Coronary artery (tissue), 2 donors: ENCODE results near the gene SV2C.

Experiments
- DNase-seq: peaks from one replicate; pipeline ENCODE4 v3.0.0-alpha.2; 2017; ENCODE audit warnings: low spot score
- H3K27ac ChIP-seq, 2 donors: fragments of 200-600 bp; sonication (generic); one replicate each; pipeline ENCODE4 v1.5.1; 2016 to 2019
- H3K4me3 ChIP-seq: fragments of 200-600 bp; sonication (generic); 2 replicates; pipeline ENCODE4 v1.5.1; 2016; ENCODE audit warnings: mild to moderate bottlenecking, moderate library complexity
- TF ChIP-seq, protein P1 (sequence below): fragments of 200-600 bp; sonication (generic); IDR thresholded peaks from one replicate; pipeline ENCODE4 v1.5.1; 2019; ENCODE audit warnings: antibody characterized with exemption

SV2C gene

DNA sequence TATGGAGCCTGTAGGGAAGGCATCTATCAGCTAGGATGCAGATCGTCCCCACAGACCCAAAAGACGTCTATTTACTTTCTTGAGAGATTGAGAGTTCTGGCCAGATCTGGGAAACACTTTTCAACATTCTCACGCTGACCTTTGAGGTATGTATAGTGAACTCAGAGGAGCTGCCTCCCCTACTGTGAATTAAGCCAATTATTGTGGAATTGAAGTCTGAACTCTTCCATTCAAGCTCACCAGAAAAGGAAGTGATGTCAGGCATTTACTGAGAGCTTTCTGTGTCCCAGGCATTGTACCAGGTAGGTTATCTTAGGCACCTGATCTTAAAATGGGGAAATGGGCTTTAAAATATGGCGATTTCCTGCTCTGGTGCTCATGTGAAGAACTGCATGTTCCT, 136.5 kb downstream of the SV2C start:
- no peak for DNase-seq
- TF ChIP-seq, protein P1, sequence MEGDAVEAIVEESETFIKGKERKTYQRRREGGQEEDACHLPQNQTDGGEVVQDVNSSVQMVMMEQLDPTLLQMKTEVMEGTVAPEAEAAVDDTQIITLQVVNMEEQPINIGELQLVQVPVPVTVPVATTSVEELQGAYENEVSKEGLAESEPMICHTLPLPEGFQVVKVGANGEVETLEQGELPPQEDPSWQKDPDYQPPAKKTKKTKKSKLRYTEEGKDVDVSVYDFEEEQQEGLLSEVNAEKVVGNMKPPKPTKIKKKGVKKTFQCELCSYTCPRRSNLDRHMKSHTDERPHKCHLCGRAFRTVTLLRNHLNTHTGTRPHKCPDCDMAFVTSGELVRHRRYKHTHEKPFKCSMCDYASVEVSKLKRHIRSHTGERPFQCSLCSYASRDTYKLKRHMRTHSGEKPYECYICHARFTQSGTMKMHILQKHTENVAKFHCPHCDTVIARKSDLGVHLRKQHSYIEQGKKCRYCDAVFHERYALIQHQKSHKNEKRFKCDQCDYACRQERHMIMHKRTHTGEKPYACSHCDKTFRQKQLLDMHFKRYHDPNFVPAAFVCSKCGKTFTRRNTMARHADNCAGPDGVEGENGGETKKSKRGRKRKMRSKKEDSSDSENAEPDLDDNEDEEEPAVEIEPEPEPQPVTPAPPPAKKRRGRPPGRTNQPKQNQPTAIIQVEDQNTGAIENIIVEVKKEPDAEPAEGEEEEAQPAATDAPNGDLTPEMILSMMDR, result no peak
- Histone ChIP-seq H3K4me3 (no peak overlapping the region), H3K27ac (no peak overlapping the region)

DNA sequence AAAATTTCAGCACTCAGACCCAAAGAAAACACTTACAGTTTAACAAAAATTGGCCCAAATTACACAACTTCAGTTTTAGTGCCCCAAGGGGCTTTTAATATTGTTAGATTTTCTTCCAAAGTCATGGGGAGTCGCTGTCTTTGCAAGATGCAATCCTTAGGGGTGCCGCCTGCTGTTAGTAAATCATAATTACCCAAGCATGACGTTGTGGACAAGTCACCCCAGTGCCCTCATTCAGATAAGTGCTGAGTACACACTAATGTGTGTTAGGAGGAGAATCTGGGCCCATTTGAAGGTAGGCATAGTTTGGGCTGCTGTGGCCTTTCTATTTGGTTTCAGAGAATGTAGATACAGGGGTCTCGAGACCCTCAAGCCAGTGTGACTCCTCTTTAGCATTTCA, 138.1 kb downstream of the SV2C start:
- H3K27ac ChIP-seq, result no peak overlapping the region
- DNase-seq, result no peak
- TF ChIP-seq, protein P1, result no peak
- no peak overlapping the region for H3K4me3 ChIP-seq

DNA sequence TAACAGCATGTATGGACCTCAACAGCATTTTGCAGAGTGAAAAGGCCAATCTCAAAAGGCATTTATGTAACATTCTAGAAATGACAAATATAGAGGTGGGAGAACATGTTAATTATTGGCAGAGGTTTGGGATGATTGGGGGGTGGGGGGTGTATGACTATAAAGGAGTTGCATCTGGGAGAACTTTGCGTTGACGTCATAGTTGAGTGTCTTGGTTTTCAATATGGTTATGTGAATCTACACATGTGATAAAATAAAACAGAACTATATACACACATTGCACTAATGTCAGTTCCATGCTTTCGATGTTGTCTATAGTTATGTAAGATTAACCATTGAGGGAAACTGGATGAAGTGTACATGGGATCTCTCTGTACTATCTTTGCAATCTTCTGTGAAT, 139.1 kb downstream of the SV2C start:
- TF ChIP-seq, protein P1, result no peak
- H3K27ac ChIP-seq, result no peak overlapping the region
- DNase-seq, result no peak
- H3K4me3 ChIP-seq, result no peak overlapping the region

DNA sequence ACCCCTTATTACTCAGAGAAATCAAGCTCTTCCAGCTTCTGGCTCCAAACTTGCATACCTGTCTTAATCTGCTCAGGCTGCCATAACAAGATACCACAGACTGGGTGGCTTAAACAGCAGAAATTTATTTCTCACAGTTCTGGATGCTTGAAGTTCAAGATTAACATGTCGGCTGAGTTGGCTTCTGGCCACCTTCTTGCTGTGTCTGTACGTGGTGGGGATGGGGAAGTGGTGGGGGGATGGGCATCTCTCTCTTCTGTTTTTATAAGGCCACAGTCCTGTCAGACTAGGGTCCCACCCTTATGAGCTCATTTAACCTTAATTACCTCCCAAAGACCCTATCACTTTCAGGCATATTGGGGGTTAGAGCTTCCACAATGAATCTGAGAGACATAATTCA, 140.5 kb downstream of the SV2C start:
- TF ChIP-seq, protein P1, result no peak
- Histone ChIP-seq H3K4me3 (no peak overlapping the region), H3K27ac (no peak overlapping the region)
- no peak for DNase-seq

DNA sequence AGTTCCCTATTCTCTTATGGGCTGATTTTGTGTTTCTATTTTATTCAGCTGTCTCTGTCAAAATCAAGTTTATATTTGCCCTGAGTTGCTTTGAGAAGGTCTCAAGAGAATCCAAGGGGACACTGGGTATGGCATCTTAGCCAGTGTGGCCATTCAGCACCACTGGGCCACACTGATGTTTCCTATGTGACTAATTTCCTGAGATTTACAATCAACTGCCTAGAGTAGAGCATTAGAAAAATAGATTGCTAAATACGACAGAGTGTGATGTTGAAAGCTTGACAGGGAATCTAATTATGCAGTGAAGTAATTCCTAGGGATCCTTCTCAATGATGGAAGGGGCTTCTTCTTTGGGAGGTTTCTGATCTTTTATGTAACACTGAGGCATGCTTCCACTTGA, 141.7 kb downstream of the SV2C start:
- TF ChIP-seq, protein P1, result no peak
- no peak overlapping the region for H3K27ac ChIP-seq
- no peak overlapping the region for H3K4me3 ChIP-seq
- no peak for DNase-seq

DNA sequence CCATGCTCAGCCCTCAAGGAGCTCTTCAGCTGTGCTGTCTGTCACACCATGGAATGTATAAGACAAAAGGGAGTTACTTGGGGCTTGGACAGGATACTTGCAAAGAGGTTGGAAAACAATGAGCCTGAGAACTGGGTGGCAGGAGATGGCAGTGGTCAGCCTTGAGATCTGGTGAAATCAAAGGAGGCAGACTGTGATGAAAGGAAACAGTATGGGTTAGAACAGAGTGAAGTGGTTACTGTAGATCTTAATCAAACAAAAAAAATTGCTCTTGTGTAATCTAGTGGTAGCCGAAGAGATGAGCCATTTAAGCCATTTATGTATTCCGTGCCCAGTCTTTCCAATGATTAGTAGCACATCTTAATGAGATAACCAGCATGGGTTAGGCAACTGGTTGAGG, 142.2 kb downstream of the SV2C start:
- TF ChIP-seq, protein P1, result no peak
- H3K27ac ChIP-seq, result no peak overlapping the region
- no peak for DNase-seq
- H3K4me3 ChIP-seq, result no peak overlapping the region

DNA sequence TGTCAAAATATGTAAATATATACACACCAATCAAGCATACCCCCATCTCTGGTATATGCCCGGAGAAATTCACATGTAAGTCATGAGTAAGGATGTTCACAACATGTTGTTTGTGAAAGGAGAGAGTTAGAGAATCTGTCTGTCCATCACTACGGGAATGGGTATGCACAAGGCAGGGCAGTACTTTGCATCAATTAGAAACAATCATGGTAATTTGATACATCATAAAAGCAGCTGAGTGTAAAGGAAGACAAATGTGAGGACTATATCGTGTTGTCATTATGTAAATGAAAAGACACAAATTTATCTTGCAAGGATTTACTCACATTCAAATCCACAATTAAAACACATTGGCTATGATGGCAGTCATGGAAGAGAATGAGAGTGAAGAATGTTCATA, 146.7 kb downstream of the SV2C start:
- TF ChIP-seq, protein P1, result no peak

More for the DNA sequence above, 146.7 kb downstream of the SV2C start:
- DNase-seq, result no peak
- no peak overlapping the region for H3K4me3 ChIP-seq
- no peak overlapping the region for H3K27ac ChIP-seq
